Keratinocyte (primary cell): Measurements from ENCODE around the gene EGFR. TPM values are rescaled to one million over a fixed set of nuclear protein-coding genes. Genes with fewer than 3 reads are reported as not detected.

Experiments used
- DNase-seq: peaks from one replicate; pipeline ENCODE4 v3.0.0-alpha.2; 2011; ENCODE audit warnings: low read depth, missing footprints, low spot score
- FAIRE-seq: peaks from 2 replicates; lab custom pipeline; 2011; peaks lifted over from hg19 to GRCh38; lab: Jason Lieb, UNC
- H2AFZ ChIP-seq: 2 replicates; pipeline ENCODE4 v1.6.0; 2012; ENCODE audit warnings: low read length, control low read depth, inconsistent platforms; ENCODE audit not compliant: control insufficient read depth
- H3K27ac ChIP-seq: 2 replicates; pipeline ENCODE4 v1.5.1; 2011; ENCODE audit warnings: low read length; ENCODE audit not compliant: control insufficient read depth, insufficient read depth
- H3K27me3 ChIP-seq: 3 replicates; pipeline ENCODE4 v1.6.0; 2011; ENCODE audit warnings: low read length; ENCODE audit not compliant: control insufficient read depth, insufficient read depth; ENCODE audit errors: extremely low read depth
- H3K36me3 ChIP-seq, 2 experiments: 2 replicates in 1 of 2; 3 replicates in 1 of 2; pipeline ENCODE4 v1.5.1; 2011; ENCODE audit warnings: low read length in 2 of 2, mild to moderate bottlenecking in 1 of 2; ENCODE audit not compliant: control insufficient read depth in 2 of 2, insufficient read depth in 2 of 2; ENCODE audit errors: extremely low read depth in 1 of 2
- H3K4me1 ChIP-seq: 3 replicates; pipeline ENCODE4 v1.5.1; 2011; ENCODE audit warnings: low read length; ENCODE audit not compliant: control insufficient read depth, insufficient read depth; ENCODE audit errors: extremely low read depth
- H3K4me2 ChIP-seq: 3 replicates; pipeline ENCODE4 v1.6.0; 2011; ENCODE audit warnings: low read depth, low read length; ENCODE audit not compliant: control insufficient read depth, insufficient read depth; ENCODE audit errors: extremely low read depth
- H3K4me3 ChIP-seq, 3 experiments: fragments of 200-600 bp in 1 of 3; sonication (generic) in 1 of 3; 2 replicates in 2 of 3; 3 replicates in 1 of 3; pipeline ENCODE4 v1.5.1; 2011 to 2016; ENCODE audit warnings: low read length in 3 of 3, mild to moderate bottlenecking in 3 of 3, control low read depth in 2 of 3, inconsistent platforms in 1 of 3, low read depth in 1 of 3, mixed read lengths in 1 of 3, mixed run types in 1 of 3, moderate library complexity in 1 of 3; ENCODE audit not compliant: control insufficient read depth in 2 of 3, insufficient read depth in 2 of 3; ENCODE audit errors: extremely low read depth in 1 of 3
- H3K79me2 ChIP-seq: 2 replicates; pipeline ENCODE4 v1.6.0; 2012; ENCODE audit warnings: low read length; ENCODE audit not compliant: control insufficient read depth, insufficient read depth
- H3K9ac ChIP-seq: 3 replicates; pipeline ENCODE4 v1.6.0; 2011; ENCODE audit warnings: low read length; ENCODE audit not compliant: control insufficient read depth, insufficient read depth; ENCODE audit errors: extremely low read depth
- H3K9me1 ChIP-seq: 3 replicates; pipeline ENCODE4 v1.6.0; 2011; ENCODE audit warnings: low read length; ENCODE audit not compliant: control insufficient read depth, insufficient read depth; ENCODE audit errors: extremely low read depth
- H3K9me3 ChIP-seq: 2 replicates; pipeline ENCODE4 v1.5.1; 2012; ENCODE audit warnings: low read depth, low read length; ENCODE audit not compliant: control insufficient read depth
- H4K20me1 ChIP-seq: 3 replicates; pipeline ENCODE4 v1.6.0; 2011; ENCODE audit warnings: low read length; ENCODE audit not compliant: control insufficient read depth, insufficient read depth; ENCODE audit errors: extremely low read depth
- CTCF ChIP-seq, 3 experiments: IDR thresholded peaks in 1 of 3; conservative IDR thresholded peaks in 1 of 3; optimal IDR thresholded peaks in 1 of 3; 2 replicates in 2 of 3; 3 replicates in 1 of 3; pipeline versions ENCODE3 to v1.5.1; 2011; ENCODE audit warnings: low read length in 3 of 3, mild to moderate bottlenecking in 3 of 3, moderate library complexity in 2 of 3, control low read depth in 1 of 3, inconsistent platforms in 1 of 3; ENCODE audit not compliant: insufficient read depth in 2 of 3; ENCODE audit errors: extremely low read depth in 1 of 3
- EZH2 ChIP-seq: IDR thresholded peaks from one replicate; pipeline ENCODE4 v1.6.1; 2012; ENCODE audit warnings: inconsistent platforms, mild to moderate bottlenecking, low read length, moderate library complexity
- dilution Hi-C: fragments of 300-500 bp; cut with MboI; formaldehyde crosslinking; loops from one replicate; pipeline ENCODE4 v1.7.0; 2020; ENCODE audit warnings: low sequenced_read_pairs; ENCODE audit not compliant: extremely low pct_ligation_motif_present
- polyA plus RNA-seq, 5 experiments: library from polyadenylated mRNA; depleted of rRNA in 3 of 5; stranded (reverse) in 3 of 5; stranded (forward) in 1 of 5; unstranded in 1 of 5; fragments of >200 nt; gene quantifications; 1 replicate in 1 of 5; 2 replicates in 3 of 5; 3 replicates in 1 of 5; pipeline versions ENCODE4 v1.2.1 to v1.2.3, GENCODE V29; 2011 to 2012; ENCODE audit warnings: missing spikeins in 2 of 5, low read depth in 1 of 5, low replicate concordance in 1 of 5

The EGFR gene
- polyA plus RNA-seq, 1 donor (not counting 4 experiments of a cell fraction or from before 2014, with no cell fraction given), result 120 TPM

- no peak overlapping the region for H2AFZ ChIP-seq
- TF ChIP-seq CTCF (optimal IDR thresholded peaks at IDR 0.05 in 1 of 3, IDR thresholded peaks at IDR 0.05 in 1 of 3, conservative IDR thresholded peaks at IDR 0.05 in 1 of 3; ENCODE audit: extremely low read depth in 1 of 3, insufficient read depth in 2 of 3, low read length in 3 of 3) (no peak), EZH2 (no peak)
- peaks cover 13 to 48% of the 10 kb centered on the region in 2 experiments for H3K36me3 ChIP-seq
- no peaks in the 10 kb centered on the region for H3K27me3 ChIP-seq
- H3K9me3 ChIP-seq, result no peaks in the 10 kb centered on the region
- H4K20me1 ChIP-seq, result peaks cover 9% of the 10 kb centered on the region
- peak overlapping the region in 2 of 3 experiments; percentile 29 to 39 for H3K4me3 ChIP-seq
- peak overlapping the region; percentile 99 for H3K27ac ChIP-seq
- FAIRE-seq (no peak), DNase-seq (no peak)
- dilution Hi-C loops, result no loop called here
- H3K9me1 ChIP-seq, result peaks cover 10% of the 10 kb centered on the region
- H3K79me2 ChIP-seq, result peaks cover 92% of the 10 kb centered on the region
- peaks cover 77% of the 10 kb centered on the region for H3K4me1 ChIP-seq
- H3K9ac ChIP-seq, result peak overlapping the region; percentile 87
- H3K4me2 ChIP-seq, result peak overlapping the region; percentile 88
Measured at GRCh38 chr7:55054758-55055157, 35.9 kb downstream of the EGFR start.

- H3K4me1 ChIP-seq, result peaks cover 70% of the 10 kb centered on the region
- dilution Hi-C loops, result no loop called here
Measured at GRCh38 chr7:55055479-55055878, 36.7 kb downstream of the EGFR start.

More at GRCh38 chr7:55055479-55055878, 36.7 kb downstream of the EGFR start:
- FAIRE-seq (peak; percentile 79), DNase-seq (peak; percentile 74)
- Histone ChIP-seq H3K27me3 (no peaks in the 10 kb centered on the region), H3K27ac (peak overlapping the region; percentile 99), H3K4me2 (peak overlapping the region; percentile 88), H3K9me1 (peaks cover 5% of the 10 kb centered on the region), H3K4me3 (peak overlapping the region in 2 of 3 experiments; percentile 13 to 23), H4K20me1 (peaks cover 1% of the 10 kb centered on the region), H3K9ac (peak overlapping the region; percentile 87), H3K79me2 (peaks cover 92% of the 10 kb centered on the region), H3K9me3 (no peaks in the 10 kb centered on the region), H3K36me3 (peaks cover 14 to 47% of the 10 kb centered on the region in 2 experiments), H2AFZ (no peak overlapping the region)
- TF ChIP-seq EZH2 (no peak), CTCF (optimal IDR thresholded peaks at IDR 0.05 in 1 of 3, IDR thresholded peaks at IDR 0.05 in 1 of 3, conservative IDR thresholded peaks at IDR 0.05 in 1 of 3; ENCODE audit: extremely low read depth in 1 of 3, insufficient read depth in 2 of 3, low read length in 3 of 3) (no peak)
